ENCODE data around the gene CORO6. TPM values are rescaled to one million over a fixed set of nuclear protein-coding genes. Genes with fewer than 3 reads are reported as not detected.
A peak's percentile ranks its signal among the peaks of the same experiment; 100 is the strongest.

The CORO6 gene
- total and polyA plus RNA-seq, 2 of the 13 experiments (the other 11 are each of a cell fraction or from before 2014, with no cell fraction given): 0.42 to 0.82 TPM

DNA sequence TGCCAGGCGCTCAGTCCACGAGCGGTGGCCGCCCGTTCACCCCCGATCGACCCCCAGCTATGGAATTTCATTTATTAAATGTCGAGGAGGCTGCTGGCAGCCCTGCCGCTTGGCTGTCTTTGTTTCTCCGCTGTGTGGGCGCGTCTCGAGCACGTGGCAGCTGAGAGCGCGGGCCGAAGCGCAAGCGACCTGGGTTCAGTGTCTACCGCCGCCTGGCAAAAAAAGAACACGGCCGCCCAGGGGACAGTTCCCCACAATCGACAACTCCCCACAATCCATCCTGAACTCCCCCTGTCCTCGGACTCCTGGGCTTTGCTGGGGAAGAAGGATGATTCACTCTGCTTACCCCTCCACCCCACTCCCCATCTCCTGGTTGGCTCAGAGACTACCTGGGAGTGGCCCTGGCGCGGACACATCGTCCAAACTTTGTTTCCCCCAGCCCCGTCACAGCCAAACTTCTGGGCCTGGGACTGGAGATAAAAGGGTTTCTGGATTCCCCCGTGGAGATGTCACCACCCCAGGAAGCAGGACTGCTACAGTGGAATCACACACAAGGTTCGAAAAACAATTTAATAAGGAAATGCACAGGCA, 31.5 kb downstream of the CORO6 start (continued):
- TF ChIP-seq, protein P1, sequence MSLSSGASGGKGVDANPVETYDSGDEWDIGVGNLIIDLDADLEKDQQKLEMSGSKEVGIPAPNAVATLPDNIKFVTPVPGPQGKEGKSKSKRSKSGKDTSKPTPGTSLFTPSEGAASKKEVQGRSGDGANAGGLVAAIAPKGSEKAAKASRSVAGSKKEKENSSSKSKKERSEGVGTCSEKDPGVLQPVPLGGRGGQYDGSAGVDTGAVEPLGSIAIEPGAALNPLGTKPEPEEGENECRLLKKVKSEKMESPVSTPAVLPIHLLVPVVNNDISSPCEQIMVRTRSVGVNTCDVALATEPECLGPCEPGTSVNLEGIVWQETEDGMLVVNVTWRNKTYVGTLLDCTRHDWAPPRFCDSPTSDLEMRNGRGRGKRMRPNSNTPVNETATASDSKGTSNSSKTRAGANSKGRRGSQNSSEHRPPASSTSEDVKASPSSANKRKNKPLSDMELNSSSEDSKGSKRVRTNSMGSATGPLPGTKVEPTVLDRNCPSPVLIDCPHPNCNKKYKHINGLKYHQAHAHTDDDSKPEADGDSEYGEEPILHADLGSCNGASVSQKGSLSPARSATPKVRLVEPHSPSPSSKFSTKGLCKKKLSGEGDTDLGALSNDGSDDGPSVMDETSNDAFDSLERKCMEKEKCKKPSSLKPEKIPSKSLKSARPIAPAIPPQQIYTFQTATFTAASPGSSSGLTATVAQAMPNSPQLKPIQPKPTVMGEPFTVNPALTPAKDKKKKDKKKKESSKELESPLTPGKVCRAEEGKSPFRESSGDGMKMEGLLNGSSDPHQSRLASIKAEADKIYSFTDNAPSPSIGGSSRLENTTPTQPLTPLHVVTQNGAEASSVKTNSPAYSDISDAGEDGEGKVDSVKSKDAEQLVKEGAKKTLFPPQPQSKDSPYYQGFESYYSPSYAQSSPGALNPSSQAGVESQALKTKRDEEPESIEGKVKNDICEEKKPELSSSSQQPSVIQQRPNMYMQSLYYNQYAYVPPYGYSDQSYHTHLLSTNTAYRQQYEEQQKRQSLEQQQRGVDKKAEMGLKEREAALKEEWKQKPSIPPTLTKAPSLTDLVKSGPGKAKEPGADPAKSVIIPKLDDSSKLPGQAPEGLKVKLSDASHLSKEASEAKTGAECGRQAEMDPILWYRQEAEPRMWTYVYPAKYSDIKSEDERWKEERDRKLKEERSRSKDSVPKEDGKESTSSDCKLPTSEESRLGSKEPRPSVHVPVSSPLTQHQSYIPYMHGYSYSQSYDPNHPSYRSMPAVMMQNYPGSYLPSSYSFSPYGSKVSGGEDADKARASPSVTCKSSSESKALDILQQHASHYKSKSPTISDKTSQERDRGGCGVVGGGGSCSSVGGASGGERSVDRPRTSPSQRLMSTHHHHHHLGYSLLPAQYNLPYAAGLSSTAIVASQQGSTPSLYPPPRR (CRISPR knock-in tag; IDR thresholded peaks at IDR 0.05; ENCODE audit: borderline replicate concordance): no peak
- TF ChIP-seq ZNF672 (CRISPR knock-in tag; IDR thresholded peaks at IDR 0.05) (no peak), DMAP1 (CRISPR knock-in tag; IDR thresholded peaks at IDR 0.05) (peak; percentile 77), KDM2A (CRISPR knock-in tag; IDR thresholded peaks at IDR 0.05; ENCODE audit: borderline replicate concordance, low read depth) (no peak), EHMT2 (IDR thresholded peaks at IDR 0.05; ENCODE audit: borderline replicate concordance, low read depth, low read length) (no peak), PBX2 (CRISPR knock-in tag; IDR thresholded peaks at IDR 0.05) (no peak), HMGXB4 (CRISPR knock-in tag; IDR thresholded peaks at IDR 0.05; ENCODE audit: borderline replicate concordance in 1 of 2, low read depth in 1 of 2) (no peak; a peak in 1 of 4 replicates), TBL1XR1 (IDR thresholded peaks at IDR 0.05; ENCODE audit: borderline replicate concordance, low read length, partially characterized antibody) (no peak), TRIM24 (CRISPR knock-in tag; IDR thresholded peaks at IDR 0.05) (no peak), FUBP1 (CRISPR knock-in tag; IDR thresholded peaks at IDR 0.05; ENCODE audit: borderline replicate concordance) (no peak), ZNF382 (CRISPR knock-in tag; IDR thresholded peaks at IDR 0.05; ENCODE audit: borderline replicate concordance) (no peak), HOXA9 (CRISPR knock-in tag; IDR thresholded peaks at IDR 0.05; ENCODE audit: borderline replicate concordance) (no peak), ZEB1 (IDR thresholded peaks at IDR 0.05; ENCODE audit: insufficient replicate concordance, low read depth) (peak; percentile 37), TBX3 (IDR thresholded peaks at IDR 0.05; ENCODE audit: borderline replicate concordance) (no peak), NFATC3 (CRISPR knock-in tag; IDR thresholded peaks at IDR 0.05) (no peak), ZNF10 (CRISPR knock-in tag; IDR thresholded peaks at IDR 0.05; ENCODE audit: borderline replicate concordance, low read depth) (no peak), HDAC1 (CRISPR knock-in tag; IDR thresholded peaks at IDR 0.05) (peak; percentile 31; the same call in 1 of the 2 replicates), JARID2 (CRISPR knock-in tag; IDR thresholded peaks at IDR 0.05; ENCODE audit: insufficient replicate concordance) (no peak), SSRP1 (CRISPR knock-in tag; IDR thresholded peaks at IDR 0.05) (no peak)
